ENCODE data around the gene TMEM26. TPM values are rescaled to one million over a fixed set of nuclear protein-coding genes. Genes with fewer than 3 reads are reported as not detected.
"Not testable (repeated sequence)": the region's sequence is repeated elsewhere in the genome, so short reads cannot be mapped to it uniquely, and the experiment has no call there.

The TMEM26 gene
- total and polyA plus RNA-seq, 2 of the 8 experiments (the other 6 are each of a cell fraction or from before 2014, with no cell fraction given): 1.6 to 2.8 TPM

- H2BK12ac ChIP-seq (ENCODE audit: low read depth, low read length); H3K4me2 ChIP-seq (ENCODE audit: insufficient read depth in 1 of 2, low read depth in 2 of 2, low read length in 2 of 2); DNase-seq (ENCODE audit: low read depth in 1 of 2, low spot score in 2 of 2); H2BK5ac ChIP-seq (ENCODE audit: low read depth, low read length); H3K4me3 ChIP-seq (ENCODE audit: extremely low read depth in 1 of 4, insufficient read depth in 2 of 4, low read depth in 3 of 4, low read length in 4 of 4); H3K9ac ChIP-seq (replicated peaks in 1 of 4; ENCODE audit: extremely low read depth in 1 of 4, low read depth in 3 of 4, low read length in 3 of 4); H3K4ac ChIP-seq (replicated peaks; ENCODE audit: insufficient read length, low read depth, low read length); H3K4me1 ChIP-seq (replicated peaks in 1 of 4; ENCODE audit: control insufficient read depth in 3 of 4, insufficient read depth in 4 of 4, low read length in 3 of 4); H2BK15ac ChIP-seq (ENCODE audit: low read length); H3K23me2 ChIP-seq (ENCODE audit: low read depth, low read length); H2AK5ac ChIP-seq (ENCODE audit: low read depth, low read length); H3K27me3 ChIP-seq (replicated peaks in 1 of 4; ENCODE audit: control insufficient read depth in 3 of 4, extremely low read depth in 1 of 4, insufficient read depth in 3 of 4, low read length in 3 of 4); H3K9me3 ChIP-seq (ENCODE audit: insufficient read depth in 2 of 2, low read depth in 1 of 2, low read length in 1 of 2); POLR2A ChIA-PET (ENCODE audit: partially characterized antibody); H3K36me3 ChIP-seq (ENCODE audit: control insufficient read depth in 2 of 4, insufficient read depth in 4 of 4, low read length in 3 of 4); H4K5ac ChIP-seq (ENCODE audit: insufficient read length, low read depth, low read length); H3K79me2 ChIP-seq (ENCODE audit: control insufficient read depth in 1 of 2, insufficient read depth in 2 of 2, low read length in 2 of 2); H4K8ac ChIP-seq (ENCODE audit: extremely low read depth, insufficient read depth, low read length); H2BK20ac ChIP-seq (ENCODE audit: low read length); H3K27ac ChIP-seq (ENCODE audit: low read depth, low read length); H3K79me1 ChIP-seq (ENCODE audit: low read depth, low read length); H4K91ac ChIP-seq (replicated peaks; ENCODE audit: insufficient read length, low read length); H3K56ac ChIP-seq (replicated peaks; ENCODE audit: insufficient read length, low read depth, low read length); H4K20me1 ChIP-seq (replicated peaks in 1 of 2; ENCODE audit: control insufficient read depth in 1 of 2, insufficient read depth in 2 of 2, low read length in 2 of 2); H2AFZ ChIP-seq (ENCODE audit: low read length); H3K23ac ChIP-seq (ENCODE audit: insufficient read length); H2BK120ac ChIP-seq (replicated peaks; ENCODE audit: low read depth, low read length); H3K14ac ChIP-seq (ENCODE audit: insufficient read length); FAIRE-seq; H3K18ac ChIP-seq (ENCODE audit: extremely low read depth, low read length): not testable (repeated sequence)
- WGBS, 2 experiments (ENCODE audit: extremely low coverage in 1 of 2, insufficient coverage in 1 of 2, insufficient read length in 1 of 2, insufficient replicate concordance in 2 of 2, low coverage in 1 of 2, low lambda C conversion rate in 2 of 2, missing lambda C conversion rate in 1 of 2): 96% methylated on average over 3 of the region's 6 CpGs; no CpG with 5 or more reads in 1 of the 2 experiments
- CTCF ChIA-PET (ENCODE audit: partially characterized antibody): interaction anchor here (0.7 kb wide), 1 partner anchor 11 kb away, joined by 3 read pairs; no protein-coding TSS in a partner anchor
Measured at GRCh38 chr10:61388986-61389385, 64.2 kb downstream of the TMEM26 start.
